ENCODE results near the gene USF2.
A peak's percentile ranks its signal among the peaks of the same experiment; 100 is the strongest.
"Not testable (repeated sequence)": the region's sequence is repeated elsewhere in the genome, so short reads cannot be mapped to it uniquely, and the experiment has no call there.

Gene USF2

GRCh38 chr19:35285465-35285864, 16.7 kb downstream of the USF2 start:
- DNase-seq = not testable (repeated sequence)

GRCh38 chr19:35286101-35286500, 17.3 kb downstream of the USF2 start:
- not testable (repeated sequence) for DNase-seq

DNA sequence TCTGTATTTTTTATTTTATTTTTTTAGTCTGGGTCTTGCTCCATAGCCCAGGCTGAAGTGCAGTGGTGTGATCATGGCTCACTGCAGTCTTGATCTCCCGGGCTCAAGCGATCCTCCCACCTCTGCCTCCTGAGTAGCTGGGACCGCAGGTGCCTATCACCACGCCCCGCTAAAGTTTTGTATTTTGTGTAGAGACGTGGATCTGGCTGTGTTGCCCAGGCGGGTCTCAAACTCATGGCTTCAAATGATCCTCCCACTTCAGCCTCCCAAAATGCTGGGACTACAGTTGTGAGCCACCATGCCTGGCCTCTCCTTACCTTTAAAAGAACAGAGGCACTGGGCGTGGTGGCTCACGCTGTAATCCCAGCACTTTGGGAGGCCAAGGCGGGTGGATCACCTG, 19.0 kb downstream of the USF2 start:
- no peak for DNase-seq

DNA sequence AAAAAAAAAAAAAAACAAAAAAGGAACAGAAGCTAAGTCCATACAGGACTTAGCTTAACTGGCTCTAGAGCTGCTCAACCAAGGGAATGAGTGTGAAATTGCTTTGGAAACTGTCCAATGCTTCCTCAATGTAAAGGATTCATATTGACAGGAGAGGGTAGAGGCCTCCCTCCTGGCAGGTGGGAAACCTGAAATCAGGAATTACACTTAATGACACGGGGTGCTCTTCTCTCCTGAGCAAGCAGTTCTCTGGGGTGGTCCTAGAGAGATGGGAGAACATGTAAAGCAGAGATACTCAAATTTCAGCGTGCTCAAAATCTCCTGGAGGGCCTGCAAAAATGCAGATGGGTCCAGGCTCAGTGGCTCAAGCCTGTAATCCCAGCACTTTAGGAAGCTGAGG, 19.6 kb downstream of the USF2 start:
- DNase-seq = no peak

- no peak for DNase-seq
Observed at GRCh38 chr19:35288906-35289305, 20.1 kb downstream of the USF2 start.

GRCh38 chr19:35290381-35291127, 21.8 kb downstream of the USF2 start:
- no peak for DNase-seq

GRCh38 chr19:35291259-35291658, 22.5 kb downstream of the USF2 start:
- no peak for DNase-seq

DNA sequence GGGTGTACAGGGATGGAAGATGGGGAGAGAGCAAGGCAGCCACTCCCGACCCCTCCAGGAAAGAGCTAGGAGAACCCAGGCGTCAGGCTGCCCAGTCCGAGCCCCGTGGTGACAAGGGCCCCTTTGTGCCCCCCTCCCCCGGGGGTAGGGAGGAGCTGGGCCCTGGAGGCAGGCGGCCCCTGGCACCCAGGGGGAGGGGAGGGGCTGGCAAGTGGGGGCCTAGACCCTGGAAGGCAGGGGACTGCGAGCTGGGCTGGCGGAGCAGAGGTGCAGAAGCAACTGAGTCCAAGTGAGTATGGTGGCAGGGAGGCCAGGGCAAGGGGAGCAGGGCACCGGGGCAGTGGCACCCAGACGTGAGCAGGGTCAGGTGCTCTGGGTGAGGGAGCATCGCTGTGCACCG, 23.2 kb downstream of the USF2 start, which contains the start of gene MAG:
TSS of gene MAG (plus strand) at position 246 of the 400 bp plus-strand sequence. CDS start 3,248 bp downstream, outside the sequence.
- no peak for DNase-seq

GRCh38 chr19:35292421-35293362, 23.9 kb downstream of the USF2 start:
- DNase-seq = no peak

- no peak for DNase-seq
Observed at GRCh38 chr19:35293363-35293739, 24.6 kb downstream of the USF2 start.

DNA sequence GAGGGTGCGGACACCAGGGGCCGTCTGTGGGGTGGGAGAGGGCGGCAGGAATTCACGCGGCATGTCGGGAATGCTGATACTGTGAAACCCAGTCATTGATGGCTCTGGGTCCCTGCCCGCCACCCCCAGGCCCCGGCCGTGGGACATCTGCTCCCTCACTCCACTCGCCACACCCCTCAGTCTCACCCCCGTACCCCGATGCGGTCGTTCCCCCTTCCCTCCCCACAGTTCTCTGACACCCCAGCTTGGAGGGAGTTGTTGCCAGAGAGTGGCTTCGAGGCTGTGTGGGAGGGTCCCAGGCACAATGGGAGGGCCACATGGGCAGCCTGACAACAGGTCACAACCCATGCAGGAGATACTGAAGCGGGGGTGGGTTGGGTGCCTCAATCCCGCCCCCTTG, 25.0 kb downstream of the USF2 start:
- no peak for DNase-seq

DNA sequence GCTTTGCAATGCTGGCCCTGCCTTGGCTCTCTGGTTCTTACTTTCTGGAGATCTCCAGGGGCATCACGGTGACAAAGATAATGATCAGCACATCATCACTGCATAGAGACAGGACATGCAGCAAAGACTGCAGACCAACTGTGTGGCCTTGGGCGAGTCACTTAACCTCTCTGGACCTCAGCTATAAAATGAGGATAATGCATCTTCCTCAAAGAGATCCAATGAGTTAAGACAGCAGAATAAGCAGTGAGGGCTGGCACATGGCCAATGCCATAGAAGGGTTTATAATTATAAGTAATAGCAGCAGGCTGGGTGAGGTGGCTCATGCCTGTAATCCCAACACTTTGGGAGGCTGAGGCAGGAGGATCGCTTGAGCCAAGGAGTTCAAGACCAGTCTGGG, 25.6 kb downstream of the USF2 start:
- DNase-seq = no peak

DNA sequence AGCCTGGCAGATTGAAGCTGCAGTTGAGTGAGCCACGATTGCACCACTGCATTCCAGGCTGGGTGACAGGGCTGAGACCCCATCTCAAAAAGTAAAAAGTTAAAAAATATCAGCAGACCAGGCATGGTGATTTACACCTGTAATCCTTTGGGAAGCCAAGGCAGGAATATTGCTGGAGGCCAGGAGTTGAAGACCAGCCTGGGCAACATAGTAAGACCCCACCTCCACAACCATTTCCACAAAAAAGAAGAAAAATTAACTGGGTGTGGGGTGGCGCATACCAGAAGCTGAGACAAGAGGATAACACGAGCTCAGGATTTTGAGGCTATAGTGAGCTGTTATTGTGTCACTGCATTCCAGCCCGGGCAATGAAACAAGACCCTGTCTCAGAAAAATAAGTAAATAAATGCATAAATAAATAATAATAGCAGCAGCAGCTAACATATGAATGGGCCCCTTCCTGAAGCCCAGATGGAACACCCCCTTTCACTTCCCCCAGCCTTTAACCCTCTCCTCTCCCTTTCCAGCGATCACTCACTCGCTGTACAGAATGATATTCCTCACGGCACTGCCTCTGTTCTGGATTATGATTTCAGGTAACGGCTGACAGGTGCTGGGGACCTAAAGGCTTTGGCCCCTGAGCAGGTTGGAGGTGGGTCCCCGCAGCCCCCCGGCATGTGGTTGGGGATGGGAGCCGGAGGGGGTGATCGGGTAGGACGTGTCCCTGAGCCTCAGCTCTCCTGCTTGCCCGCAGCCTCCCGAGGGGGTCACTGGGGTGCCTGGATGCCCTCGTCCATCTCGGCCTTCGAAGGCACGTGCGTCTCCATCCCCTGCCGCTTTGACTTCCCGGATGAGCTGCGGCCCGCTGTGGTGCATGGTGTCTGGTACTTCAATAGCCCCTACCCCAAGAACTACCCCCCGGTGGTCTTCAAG, 26.4 kb downstream of the USF2 start:
- DNase-seq = no peak

DNA sequence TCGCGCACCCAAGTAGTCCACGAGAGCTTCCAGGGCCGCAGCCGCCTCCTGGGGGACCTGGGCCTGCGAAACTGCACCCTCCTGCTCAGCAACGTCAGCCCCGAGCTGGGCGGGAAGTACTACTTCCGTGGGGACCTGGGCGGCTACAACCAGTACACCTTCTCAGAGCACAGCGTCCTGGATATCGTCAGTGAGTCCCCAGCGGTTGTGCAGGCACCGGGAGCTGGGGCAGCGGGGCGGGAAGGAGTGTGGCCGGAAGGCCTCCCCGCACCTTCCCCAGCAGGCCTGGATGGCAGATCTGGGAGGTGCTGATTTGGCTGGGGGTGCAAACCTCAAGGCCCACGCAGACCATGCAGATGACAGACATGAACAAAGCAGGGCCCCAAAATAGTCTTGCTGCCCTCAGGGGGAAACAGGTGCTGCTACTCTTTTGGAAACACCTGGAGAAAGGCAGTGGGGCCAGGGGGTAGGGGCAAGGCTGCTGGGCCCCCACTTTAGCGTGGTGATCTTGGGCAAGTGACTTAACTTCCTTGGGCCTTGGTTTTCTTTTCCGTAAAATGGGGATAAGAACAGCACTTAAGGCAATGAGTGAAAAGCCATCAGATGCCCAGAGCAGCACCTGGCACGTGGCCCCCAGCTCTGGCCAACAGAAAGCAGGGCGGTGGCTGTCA, 27.2 kb downstream of the USF2 start:
- DNase-seq = peak; percentile 19

- no peak for DNase-seq
Observed at GRCh38 chr19:35296644-35297514, 28.1 kb downstream of the USF2 start.

DNA sequence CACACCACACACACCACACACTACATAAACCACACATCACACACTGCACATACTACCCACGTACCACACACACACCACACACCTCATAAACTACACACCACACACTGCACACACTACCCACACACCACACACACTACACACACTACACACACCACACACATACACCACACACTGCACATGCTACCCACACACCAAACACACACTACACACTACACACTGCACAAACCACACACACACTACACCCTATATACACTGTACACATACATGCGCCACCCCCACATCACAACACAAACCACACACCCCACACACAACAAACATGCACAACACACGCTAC, 28.7 kb downstream of the USF2 start:
- DNase-seq = no peak

DNA sequence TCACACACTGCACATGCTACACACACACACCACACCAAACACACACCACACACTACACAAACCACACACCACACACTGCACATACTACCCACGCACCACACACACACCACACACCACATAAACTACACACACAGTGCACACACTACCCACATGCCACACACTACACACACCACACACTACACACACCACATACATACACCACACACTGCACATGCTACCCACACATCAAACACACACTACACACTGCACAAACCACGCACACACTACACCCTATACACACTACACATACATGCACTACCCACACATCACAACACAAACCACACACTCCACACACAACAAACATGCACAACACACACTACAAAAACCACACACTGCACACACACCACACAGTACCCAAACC, 29.2 kb downstream of the USF2 start:
- no peak for DNase-seq

GRCh38 chr19:35298561-35298972, 29.8 kb downstream of the USF2 start:
- no peak for DNase-seq

DNA sequence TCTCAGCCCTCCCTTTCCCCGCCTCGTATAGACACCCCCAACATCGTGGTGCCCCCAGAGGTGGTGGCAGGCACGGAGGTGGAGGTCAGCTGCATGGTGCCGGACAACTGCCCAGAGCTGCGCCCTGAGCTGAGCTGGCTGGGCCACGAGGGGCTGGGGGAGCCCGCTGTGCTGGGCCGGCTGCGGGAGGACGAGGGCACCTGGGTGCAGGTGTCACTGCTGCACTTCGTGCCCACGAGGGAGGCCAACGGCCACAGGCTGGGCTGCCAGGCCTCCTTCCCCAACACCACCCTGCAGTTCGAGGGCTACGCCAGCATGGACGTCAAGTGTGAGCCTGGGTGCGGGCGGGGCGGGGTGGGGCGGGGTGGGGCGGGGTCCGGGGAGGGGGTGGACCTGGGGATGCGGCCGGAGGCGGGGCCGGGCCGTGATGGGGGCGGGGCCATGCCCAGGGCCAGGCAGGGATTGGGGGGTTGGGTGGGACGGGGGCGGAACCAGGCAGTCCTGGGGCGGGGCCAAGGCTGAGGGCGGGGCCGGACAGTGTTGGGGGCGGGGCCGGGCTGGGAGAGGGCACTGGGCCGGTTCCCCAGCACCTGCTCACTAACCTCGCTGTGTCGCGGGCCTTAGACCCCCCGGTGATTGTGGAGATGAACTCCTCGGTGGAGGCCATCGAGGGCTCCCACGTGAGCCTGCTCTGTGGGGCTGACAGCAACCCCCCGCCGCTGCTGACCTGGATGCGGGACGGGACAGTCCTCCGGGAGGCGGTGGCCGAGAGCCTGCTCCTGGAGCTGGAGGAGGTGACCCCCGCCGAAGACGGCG, 31.0 kb downstream of the USF2 start:
- DNase-seq = no peak

GRCh38 chr19:35300339-35300649, 31.5 kb downstream of the USF2 start:
- DNase-seq = no peak

GRCh38 chr19:35301961-35302360, 33.2 kb downstream of the USF2 start:
- DNase-seq = no peak

Data from activated CD4-positive, alpha-beta T cell treated with anti-CD3 and anti-CD28 coated beads for 1 hour (primary cell).